OCI-LY7 (cell line): ENCODE results near the gene GATAD2B.

ENCODE experiments used
- CTCF ChIP-seq: fragments of 200-600 bp; sonication (generic); conservative IDR thresholded peaks from 2 replicates; pipeline ENCODE4 v1.5.1; 2014; ENCODE audit warnings: mild to moderate bottlenecking, antibody characterized with exemption, low read length, moderate library complexity, mixed read lengths
- EZH2phosphoT487 ChIP-seq: fragments of 200-600 bp; sonication (generic); IDR thresholded peaks from 2 replicates; pipeline ENCODE4 v1.6.1; 2018; ENCODE audit warnings: low read depth, borderline replicate concordance, mild to moderate bottlenecking, mixed run types, antibody characterized with exemption, low read length, moderate library complexity, mixed read lengths

DNA sequence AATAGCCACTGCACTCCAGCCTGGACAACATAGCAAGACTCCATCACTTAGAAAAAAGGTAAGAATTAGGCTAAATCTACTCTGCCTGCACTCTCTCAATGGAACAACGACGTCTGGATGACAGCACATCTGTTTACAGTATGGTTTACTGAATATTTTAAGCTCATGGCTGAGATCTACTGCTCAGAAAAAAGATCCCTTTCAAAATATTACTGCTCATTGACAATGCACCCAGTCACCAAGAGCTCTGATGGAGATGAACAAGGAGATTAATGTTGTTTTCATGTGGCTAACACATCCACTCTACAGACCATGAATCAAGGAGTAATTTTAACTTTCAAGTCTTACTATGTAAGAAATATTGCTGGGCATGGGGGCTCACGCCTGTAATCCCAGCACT is 89.6 kb downstream of the GATAD2B start:
- TF ChIP-seq EZH2phosphoT487, result no peak
- no peak for TF ChIP-seq CTCF
